IMR-90 (cell line): ENCODE measurements around the gene HSPG2. TPM values are rescaled to one million over a fixed set of nuclear protein-coding genes. Genes with fewer than 3 reads are reported as not detected.

Experiments
- ATAC-seq: fragments of 200-7000 bp; cut with Tn5 transposase; 2 replicates; pipeline ENCODE4 v1.9.1; 2020; ENCODE audit warnings: low read depth, mild to moderate bottlenecking, moderate library complexity
- BruUV-seq: library from RNA; stranded (reverse); fragments of 400-500 nt; replicated peaks from 2 replicates; lab custom pipeline; 2021; lab: Mats Ljungman, UMichigan
- CTCF ChIA-PET: fragments of 300-600 bp; formaldehyde crosslinking; extraction: SDS; loops from one replicate; lab custom pipeline; 2021; ENCODE audit warnings: antibody characterized with exemption; lab: Yijun Ruan, JAX
- POLR2A ChIA-PET: fragments of 300-600 bp; sonication (Branson Sonifier 250); formaldehyde crosslinking; loops from one replicate; lab custom pipeline; 2022; ENCODE audit warnings: antibody characterized with exemption; ENCODE audit not compliant: unreplicated experiment; lab: Charles Lee
- DNase-seq: peaks from one replicate; pipeline ENCODE4 v3.0.0; 2013
- H2AFZ ChIP-seq: replicated peaks from 2 replicates; pipeline ENCODE3; 2013; ENCODE audit warnings: low read length, mild to moderate bottlenecking; ENCODE audit not compliant: poor library complexity
- H2AK5ac ChIP-seq: 2 replicates; pipeline ENCODE4 v1.6.1; 2013; ENCODE audit warnings: low read depth, low read length, inconsistent platforms
- H2AK9ac ChIP-seq: replicated peaks from 2 replicates; pipeline ENCODE3; 2013; ENCODE audit warnings: mild to moderate bottlenecking, low read depth, low read length, moderate library complexity; ENCODE audit not compliant: poor library complexity
- H2BK120ac ChIP-seq: 2 replicates; pipeline ENCODE4 v1.6.1; 2013; ENCODE audit warnings: low read depth, low read length, inconsistent platforms
- H2BK15ac ChIP-seq: 3 replicates; pipeline ENCODE4 v1.6.1; 2013; ENCODE audit warnings: low read depth, low read length, inconsistent platforms
- H2BK20ac ChIP-seq: 2 replicates; pipeline ENCODE4 v1.6.1; 2013; ENCODE audit warnings: low read depth, mild to moderate bottlenecking, inconsistent platforms, low read length, moderate library complexity
- H2BK5ac ChIP-seq: 2 replicates; pipeline ENCODE4 v1.6.1; 2013; ENCODE audit warnings: mild to moderate bottlenecking, low read depth, low read length, inconsistent platforms; ENCODE audit not compliant: poor library complexity, severe bottlenecking
- H3K14ac ChIP-seq: replicated peaks from 2 replicates; pipeline ENCODE4 v1.6.1; 2013; ENCODE audit warnings: low read depth, low read length, inconsistent platforms
- H3K18ac ChIP-seq: 2 replicates; pipeline ENCODE4 v1.6.1; 2013; ENCODE audit warnings: low read depth, low read length, control low read depth
- H3K23ac ChIP-seq: 2 replicates; pipeline ENCODE4 v1.6.1; 2013; ENCODE audit warnings: low read depth, low read length, inconsistent platforms
- H3K27ac ChIP-seq: 2 replicates; pipeline ENCODE4 v1.5.1; 2013; ENCODE audit warnings: mild to moderate bottlenecking, control low read depth, low read length; ENCODE audit not compliant: insufficient read depth
- H3K27me3 ChIP-seq: 2 replicates; pipeline ENCODE4 v1.6.1; 2013; ENCODE audit warnings: low read length; ENCODE audit not compliant: control insufficient read depth, insufficient read depth
- H3K36me3 ChIP-seq: 2 replicates; pipeline ENCODE4 v1.6.1; 2013; ENCODE audit warnings: low read length, mixed read lengths; ENCODE audit not compliant: control insufficient read depth, insufficient read depth
- H3K4ac ChIP-seq: 2 replicates; pipeline ENCODE4 v1.6.1; 2013; ENCODE audit warnings: low read depth, low read length, inconsistent platforms
- H3K4me1 ChIP-seq: 2 replicates; pipeline ENCODE4 v1.6.1; 2013; ENCODE audit warnings: low read length, mixed read lengths; ENCODE audit not compliant: control insufficient read depth, insufficient read depth
- H3K4me2 ChIP-seq: 2 replicates; pipeline ENCODE4 v1.6.1; 2013; ENCODE audit warnings: low read depth, mild to moderate bottlenecking, control low read depth, low read length, moderate library complexity
- H3K4me3 ChIP-seq: 2 replicates; pipeline ENCODE4 v1.5.1; 2013; ENCODE audit warnings: low read depth, mild to moderate bottlenecking, control low read depth, low read length, moderate library complexity; ENCODE audit not compliant: insufficient read depth
- H3K56ac ChIP-seq: 2 replicates; pipeline ENCODE4 v1.6.1; 2013; ENCODE audit warnings: low read length, inconsistent platforms; ENCODE audit not compliant: insufficient read depth; ENCODE audit errors: extremely low read depth
- H3K79me1 ChIP-seq, 2 experiments: 2 replicates each; pipeline ENCODE4 v1.6.1; 2013; ENCODE audit warnings: low read length in 2 of 2, inconsistent platforms in 1 of 2, low read depth in 1 of 2
- H3K9ac ChIP-seq: 2 replicates; pipeline ENCODE4 v1.6.1; 2013; ENCODE audit warnings: low read depth, low read length, control low read depth
- H3K9me1 ChIP-seq: 2 replicates; pipeline ENCODE4 v1.6.1; 2013; ENCODE audit warnings: low read length, inconsistent platforms; ENCODE audit not compliant: insufficient read depth
- H3K9me3 ChIP-seq: 2 replicates; pipeline ENCODE4 v1.6.1; 2013; ENCODE audit warnings: low read length; ENCODE audit not compliant: control insufficient read depth, insufficient read depth
- H4K20me1 ChIP-seq: 2 replicates; pipeline ENCODE4 v1.6.1; 2013; ENCODE audit warnings: low read length, inconsistent platforms; ENCODE audit not compliant: insufficient read depth
- H4K5ac ChIP-seq: 2 replicates; pipeline ENCODE4 v1.6.1; 2013; ENCODE audit warnings: mild to moderate bottlenecking, low read depth, low read length, control low read depth
- H4K8ac ChIP-seq, 2 experiments: 2 replicates each; pipeline ENCODE4 v1.6.1; 2013; ENCODE audit warnings: low read depth in 2 of 2, low read length in 2 of 2, control low read depth in 1 of 2, inconsistent platforms in 1 of 2
- H4K91ac ChIP-seq: 2 replicates; pipeline ENCODE4 v1.6.1; 2013; ENCODE audit warnings: low read depth, low read length, inconsistent platforms; ENCODE audit not compliant: insufficient read depth
- BHLHE40 ChIP-seq: fragments of 150-350 bp; IDR thresholded peaks from 2 replicates; pipeline ENCODE4 v1.6.1; 2016; ENCODE audit warnings: mild to moderate bottlenecking, low read depth, low read length
- CEBPB ChIP-seq: IDR thresholded peaks from 2 replicates; pipeline ENCODE4 v1.6.1; 2012; ENCODE audit warnings: low read depth, low read length, improper control_type of control experiment
- CHD1 ChIP-seq: IDR thresholded peaks from 2 replicates; pipeline ENCODE4 v1.6.1; 2012; ENCODE audit warnings: low read depth, low read length, improper control_type of control experiment
- FOS ChIP-seq: fragments of 150-350 bp; IDR thresholded peaks from 2 replicates; pipeline ENCODE4 v1.6.1; 2016; ENCODE audit warnings: low read depth, low read length
- MAFK ChIP-seq: IDR thresholded peaks from 2 replicates; pipeline ENCODE4 v1.6.1; 2012; ENCODE audit warnings: low read depth, low read length, improper control_type of control experiment
- MAZ ChIP-seq: IDR thresholded peaks from 2 replicates; pipeline ENCODE4 v1.6.1; 2012; ENCODE audit warnings: low read depth, mild to moderate bottlenecking, low read length, improper control_type of control experiment, moderate library complexity, borderline replicate concordance
- MXI1 ChIP-seq: IDR thresholded peaks from 2 replicates; pipeline ENCODE4 v1.6.1; 2012; ENCODE audit warnings: low read depth, mild to moderate bottlenecking, low read length, moderate library complexity, borderline replicate concordance
- NFE2L2 ChIP-seq: fragments of 150-350 bp; IDR thresholded peaks from 2 replicates; pipeline ENCODE4 v1.6.1; 2016; ENCODE audit warnings: low read depth, mild to moderate bottlenecking, low read length
- RAD21 ChIP-seq: IDR thresholded peaks from 2 replicates; pipeline ENCODE4 v1.6.1; 2012; ENCODE audit warnings: low read length, improper control_type of control experiment
- RFX5 ChIP-seq: IDR thresholded peaks from 2 replicates; pipeline ENCODE4 v1.8.0; 2012; ENCODE audit warnings: low read depth, mild to moderate bottlenecking, low read length, moderate library complexity
- SMC3 ChIP-seq: fragments of 150-350 bp; IDR thresholded peaks from 2 replicates; pipeline ENCODE4 v1.6.1; 2016; ENCODE audit warnings: low read depth, mild to moderate bottlenecking, antibody characterized with exemption, low read length, moderate library complexity
- WGBS, 2 experiments: methylation state at CpG; one replicate each; pipeline versions ENCODE4 v1.1.5 to v1.1.7; 2013; ENCODE audit warnings: missing lambda C conversion rate in 2 of 2; ENCODE audit not compliant: insufficient read length in 1 of 2; ENCODE audit errors: extremely low coverage in 2 of 2; 5-methylcytosine and 5-hydroxymethylcytosine counted together
- dilution Hi-C: fragments of 300-500 bp; cut with HindIII; formaldehyde crosslinking; loops from one replicate; pipeline ENCODE4 v1.14.3; 2018; ENCODE audit warnings: low sequenced_read_pairs; ENCODE audit not compliant: unreplicated experiment
- in situ Hi-C: fragments of 300-500 bp; cut with MboI; formaldehyde crosslinking; loops from 3 replicates; pipeline ENCODE4 v1.14.3; 2019; ENCODE audit warnings: low sequenced_read_pairs, inconsistent platforms, mixed read lengths
- intact Hi-C: fragments of 100-400 bp; cut with micrococcal nuclease; formaldehyde crosslinking; loops from 2 replicates; pipeline ENCODE4 v1.10.0; 2022
- polyA plus RNA-seq, 3 experiments: library from polyadenylated mRNA; depleted of rRNA; stranded (reverse); fragments of >200 nt; gene quantifications; 2 replicates each; pipeline ENCODE4 v1.2.3, GENCODE V29; 2012; ENCODE audit warnings: low replicate concordance in 1 of 3
- total RNA-seq: library from RNA; depleted of rRNA; stranded (reverse); fragments of >200 nt; gene quantifications from 2 replicates; pipeline ENCODE4 v1.2.3, GENCODE V29; 2012
- TF ChIP-seq, protein P1 (sequence below): fragments of 150-350 bp; IDR thresholded peaks from 2 replicates; pipeline ENCODE4 v1.6.1; 2016; ENCODE audit warnings: low read depth, mild to moderate bottlenecking, low read length, moderate library complexity, borderline replicate concordance
- TF ChIP-seq, protein P2 (sequence below): fragments of 150-350 bp; IDR thresholded peaks from 2 replicates; pipeline ENCODE4 v1.6.1; 2017; ENCODE audit warnings: mild to moderate bottlenecking, antibody characterized with exemption, low read length, low read depth
- TF ChIP-seq, protein P3 (sequence below): conservative IDR thresholded peaks from 2 replicates; pipeline ENCODE4 v1.5.1; 2012; ENCODE audit warnings: mild to moderate bottlenecking, low read depth, low read length, improper control_type of control experiment

The HSPG2 gene
- total and polyA plus RNA-seq, 2 of the 4 experiments (the other 2 are of a cell fraction): 15.8 to 94.0 TPM

DNA sequence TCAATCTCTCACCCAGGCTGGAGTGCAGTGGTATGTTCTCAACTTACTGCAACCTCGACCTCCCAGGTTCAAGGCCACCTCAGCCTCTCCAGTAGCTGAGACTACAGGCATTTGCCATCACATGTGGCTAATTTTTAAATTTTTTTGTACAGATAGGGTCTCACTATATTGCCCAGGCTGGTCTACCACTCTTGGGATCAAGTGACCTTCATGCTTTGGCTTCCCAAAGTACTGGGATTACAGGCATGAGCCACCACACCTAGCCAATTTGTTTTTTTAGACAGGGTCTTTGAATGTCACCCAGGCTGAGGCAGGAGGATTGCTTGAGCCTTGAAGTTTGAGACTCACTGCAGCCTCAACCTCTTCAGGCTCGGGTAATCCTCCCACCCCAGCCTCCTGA, 144.0 kb downstream of the HSPG2 start:
- Histone ChIP-seq H4K8ac (no peak overlapping the region), H3K27ac (no peak overlapping the region), H3K27me3 (no peaks in the 10 kb centered on the region; the same call in none of the 2 replicates), H3K79me1 (no peaks in the 10 kb centered on the region), H3K36me3 (no peaks in the 10 kb centered on the region), H2BK5ac (no peak overlapping the region), H4K91ac (no peak overlapping the region), H3K9ac (no peak overlapping the region), H3K9me3 (peaks cover 8% of the 10 kb centered on the region), H3K4ac (no peak overlapping the region), H2BK15ac (no peak overlapping the region), H2AK9ac (no peak overlapping the region), H3K4me3 (no peak overlapping the region), H3K18ac (no peak overlapping the region), H4K20me1 (no peaks in the 10 kb centered on the region), H4K5ac (no peak overlapping the region), H3K14ac (no peak overlapping the region), H2BK20ac (no peak overlapping the region), H3K56ac (no peak overlapping the region), H2BK120ac (no peak overlapping the region), H3K4me1 (no peaks in the 10 kb centered on the region), H3K4me2 (no peak overlapping the region), H2AFZ (no peak overlapping the region), H3K23ac (no peak overlapping the region), H2AK5ac (no peak overlapping the region), H3K9me1 (no peaks in the 10 kb centered on the region)
- no peak for TF ChIP-seq BHLHE40
- no peak for TF ChIP-seq MAZ
- TF ChIP-seq RFX5: no peak
- TF ChIP-seq RAD21: no peak
- TF ChIP-seq, protein P1, sequence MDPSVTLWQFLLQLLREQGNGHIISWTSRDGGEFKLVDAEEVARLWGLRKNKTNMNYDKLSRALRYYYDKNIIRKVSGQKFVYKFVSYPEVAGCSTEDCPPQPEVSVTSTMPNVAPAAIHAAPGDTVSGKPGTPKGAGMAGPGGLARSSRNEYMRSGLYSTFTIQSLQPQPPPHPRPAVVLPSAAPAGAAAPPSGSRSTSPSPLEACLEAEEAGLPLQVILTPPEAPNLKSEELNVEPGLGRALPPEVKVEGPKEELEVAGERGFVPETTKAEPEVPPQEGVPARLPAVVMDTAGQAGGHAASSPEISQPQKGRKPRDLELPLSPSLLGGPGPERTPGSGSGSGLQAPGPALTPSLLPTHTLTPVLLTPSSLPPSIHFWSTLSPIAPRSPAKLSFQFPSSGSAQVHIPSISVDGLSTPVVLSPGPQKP: no peak
- no peak for TF ChIP-seq NFE2L2
- no peak for TF ChIP-seq MXI1
- no peak for TF ChIP-seq CEBPB
- TF ChIP-seq, protein P2, sequence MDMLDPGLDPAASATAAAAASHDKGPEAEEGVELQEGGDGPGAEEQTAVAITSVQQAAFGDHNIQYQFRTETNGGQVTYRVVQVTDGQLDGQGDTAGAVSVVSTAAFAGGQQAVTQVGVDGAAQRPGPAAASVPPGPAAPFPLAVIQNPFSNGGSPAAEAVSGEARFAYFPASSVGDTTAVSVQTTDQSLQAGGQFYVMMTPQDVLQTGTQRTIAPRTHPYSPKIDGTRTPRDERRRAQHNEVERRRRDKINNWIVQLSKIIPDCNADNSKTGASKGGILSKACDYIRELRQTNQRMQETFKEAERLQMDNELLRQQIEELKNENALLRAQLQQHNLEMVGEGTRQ: no peak
- no peak for TF ChIP-seq SMC3
- TF ChIP-seq, protein P3, sequence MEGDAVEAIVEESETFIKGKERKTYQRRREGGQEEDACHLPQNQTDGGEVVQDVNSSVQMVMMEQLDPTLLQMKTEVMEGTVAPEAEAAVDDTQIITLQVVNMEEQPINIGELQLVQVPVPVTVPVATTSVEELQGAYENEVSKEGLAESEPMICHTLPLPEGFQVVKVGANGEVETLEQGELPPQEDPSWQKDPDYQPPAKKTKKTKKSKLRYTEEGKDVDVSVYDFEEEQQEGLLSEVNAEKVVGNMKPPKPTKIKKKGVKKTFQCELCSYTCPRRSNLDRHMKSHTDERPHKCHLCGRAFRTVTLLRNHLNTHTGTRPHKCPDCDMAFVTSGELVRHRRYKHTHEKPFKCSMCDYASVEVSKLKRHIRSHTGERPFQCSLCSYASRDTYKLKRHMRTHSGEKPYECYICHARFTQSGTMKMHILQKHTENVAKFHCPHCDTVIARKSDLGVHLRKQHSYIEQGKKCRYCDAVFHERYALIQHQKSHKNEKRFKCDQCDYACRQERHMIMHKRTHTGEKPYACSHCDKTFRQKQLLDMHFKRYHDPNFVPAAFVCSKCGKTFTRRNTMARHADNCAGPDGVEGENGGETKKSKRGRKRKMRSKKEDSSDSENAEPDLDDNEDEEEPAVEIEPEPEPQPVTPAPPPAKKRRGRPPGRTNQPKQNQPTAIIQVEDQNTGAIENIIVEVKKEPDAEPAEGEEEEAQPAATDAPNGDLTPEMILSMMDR: no peak
- TF ChIP-seq FOS: no peak
- TF ChIP-seq CHD1: no peak
- TF ChIP-seq MAFK: no peak
- dilution Hi-C loops: no loop called here
- WGBS, 2 experiments: no CpG with 5 or more reads among the region's 2 CpGs
- POLR2A ChIA-PET: no interaction called here
- BruUV-seq: no TSS peak
- intact Hi-C loops: no loop called here
- DNase-seq (no peak), ATAC-seq (no peak)
- in situ Hi-C loops: no loop called here
- CTCF ChIA-PET: no interaction called here
